OCI-LY7 (cell line): ENCODE results near the gene FCAR.
"Not testable (repeated sequence)": the region's sequence is repeated elsewhere in the genome, so short reads cannot be mapped to it uniquely, and the experiment has no call there.

ENCODE experiments used
- CTCF ChIP-seq: fragments of 200-600 bp; sonication (generic); conservative IDR thresholded peaks from 2 replicates; pipeline ENCODE4 v1.5.1; 2014; ENCODE audit warnings: mild to moderate bottlenecking, antibody characterized with exemption, low read length, moderate library complexity, mixed read lengths
- EZH2phosphoT487 ChIP-seq: fragments of 200-600 bp; sonication (generic); IDR thresholded peaks from 2 replicates; pipeline ENCODE4 v1.6.1; 2018; ENCODE audit warnings: low read depth, borderline replicate concordance, mild to moderate bottlenecking, mixed run types, antibody characterized with exemption, low read length, moderate library complexity, mixed read lengths

GRCh38 chr19:54899646-54900045, 25.6 kb downstream of the FCAR start:
- not testable (repeated sequence) for TF ChIP-seq CTCF, EZH2phosphoT487
